ENCODE measurements around the gene WBP2.
A peak's percentile ranks its signal among the peaks of the same experiment; 100 is the strongest.

The WBP2 gene

DNA sequence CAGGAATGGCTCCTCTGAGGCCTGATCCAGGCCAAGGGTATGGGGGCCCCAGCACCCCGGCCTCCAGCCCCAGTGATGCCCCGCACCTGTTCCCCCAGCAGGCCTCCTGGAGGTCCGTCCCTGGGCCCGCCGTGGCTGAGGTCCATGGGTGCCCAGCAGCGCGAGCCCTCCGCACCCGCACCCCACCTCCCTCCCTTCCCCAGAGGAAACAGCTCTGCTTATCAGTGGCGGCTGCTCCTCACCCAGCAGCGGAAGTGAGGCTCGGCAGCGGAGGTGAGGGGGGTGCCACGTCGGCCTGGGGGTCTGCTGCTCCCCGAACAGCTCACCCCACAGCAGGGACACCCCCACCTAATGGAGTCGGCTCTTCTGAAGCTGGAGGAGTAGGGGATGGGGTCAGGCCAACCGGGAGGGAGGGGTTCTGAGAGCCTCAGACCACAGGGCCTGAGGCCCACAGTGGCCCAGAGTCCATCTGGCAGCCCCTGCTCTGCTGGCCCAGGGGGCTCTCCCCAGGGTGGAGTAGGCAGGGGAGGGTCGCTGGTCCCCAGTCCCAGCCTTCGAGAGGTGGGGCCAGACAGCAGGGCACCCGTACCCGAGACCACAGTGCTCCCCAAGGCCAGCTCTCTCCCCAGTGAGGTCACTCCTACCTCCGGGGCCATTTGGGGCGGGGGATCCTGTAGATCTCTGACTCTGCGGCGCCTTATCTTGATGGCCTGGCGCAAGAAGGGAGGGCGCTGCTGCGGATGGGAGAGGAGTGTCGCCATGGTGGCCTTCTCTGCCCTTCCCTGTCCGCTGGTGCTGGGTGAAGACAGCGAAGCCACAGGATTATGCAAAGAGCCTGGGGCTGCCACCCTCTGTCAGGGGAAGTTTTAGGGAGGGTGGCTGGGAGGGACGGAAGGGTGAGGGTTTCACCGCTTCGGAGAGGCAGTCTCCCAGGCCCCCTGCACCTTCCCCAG, 11.3 kb downstream of the WBP2 start, which contains the start of gene UNC13D:
Gene UNC13D, minus strand, starts transcription at position 828 of the 953 bp plus-strand sequence. Its CDS starts 67 bp downstream, at position 761.
- no peak for DNase-seq

DNA sequence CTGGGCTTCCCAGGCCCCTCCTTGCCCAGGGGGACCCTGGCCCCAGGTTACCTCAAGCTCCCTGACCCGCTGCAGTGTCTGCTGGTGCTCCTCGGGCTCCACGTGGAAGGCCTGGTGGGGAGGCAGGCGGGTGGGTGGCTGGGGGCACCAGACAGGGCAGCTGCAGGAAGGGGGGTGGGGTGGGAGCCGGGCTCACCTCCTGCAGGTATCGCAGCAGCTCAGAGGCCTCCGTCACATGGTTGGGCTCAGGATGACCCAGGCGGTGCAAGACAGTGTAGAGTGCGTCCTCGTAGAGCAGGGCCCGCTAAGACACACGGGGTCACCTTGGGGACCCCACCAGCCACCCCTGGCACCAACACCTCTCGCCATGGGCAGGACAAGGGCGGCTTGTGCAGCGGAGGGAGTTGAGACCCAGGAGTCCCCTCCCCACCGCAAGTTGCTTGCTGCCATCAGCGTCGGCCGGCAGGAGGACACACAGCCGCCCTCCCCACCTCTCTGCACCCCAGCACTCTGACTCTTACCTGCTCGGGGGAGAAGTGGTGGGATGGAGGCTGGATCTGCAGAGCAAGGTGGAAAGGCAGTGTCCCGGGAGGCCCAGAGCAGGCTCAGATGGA, 12.1 kb downstream of the WBP2 start:
- no peak for DNase-seq

DNA sequence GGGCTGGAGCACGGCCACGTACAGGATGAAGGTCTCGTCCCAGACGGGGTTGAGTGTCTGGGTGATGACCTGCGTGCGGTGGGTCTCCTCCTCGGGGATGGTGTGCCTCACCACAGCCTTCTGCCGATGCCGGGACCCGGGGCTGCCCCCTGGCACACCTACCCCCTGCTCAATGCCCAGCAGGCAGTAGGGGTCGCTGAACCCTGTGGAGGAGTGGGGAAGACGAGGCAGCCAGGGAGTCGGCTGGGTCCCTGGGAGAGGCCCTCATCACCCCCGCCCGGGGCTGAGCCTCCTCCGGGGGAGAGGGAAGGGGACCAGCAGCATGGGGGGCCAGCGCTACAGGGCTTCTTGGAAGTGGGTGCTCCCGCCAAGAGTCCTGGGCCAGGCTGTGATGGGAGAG, 12.7 kb downstream of the WBP2 start:
- DNase-seq = no peak

- DNase-seq = no peak
Observed at GRCh38 chr17:75840799-75841164, 14.4 kb downstream of the WBP2 start.

GRCh38 chr17:75839942-75840798, 15.0 kb downstream of the WBP2 start:
- DNase-seq = no peak

DNA sequence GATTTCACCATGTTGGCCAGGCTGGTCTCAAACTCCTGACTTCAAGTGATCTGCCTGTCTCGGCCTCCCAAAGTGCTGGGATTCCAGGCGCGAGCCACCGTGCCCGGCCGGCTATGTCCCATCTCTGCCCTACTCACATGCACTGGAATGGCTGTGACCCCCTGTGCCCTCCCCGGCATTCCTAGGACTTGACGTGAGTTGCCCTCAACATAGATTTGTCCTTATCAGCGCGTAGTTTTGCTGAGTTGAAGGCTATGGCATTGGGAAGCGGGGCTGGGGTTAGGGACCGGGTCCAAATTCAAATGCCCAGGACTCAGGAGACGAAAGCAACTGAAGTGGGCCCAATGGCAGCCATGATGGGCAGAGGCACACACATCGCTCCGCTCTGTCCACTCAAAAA, 16.7 kb downstream of the WBP2 start:
- no peak for DNase-seq

GRCh38 chr17:75837899-75838298, 17.2 kb downstream of the WBP2 start:
- no peak for DNase-seq

- DNase-seq = no peak
Observed at GRCh38 chr17:75836605-75837004, 18.5 kb downstream of the WBP2 start.

DNA sequence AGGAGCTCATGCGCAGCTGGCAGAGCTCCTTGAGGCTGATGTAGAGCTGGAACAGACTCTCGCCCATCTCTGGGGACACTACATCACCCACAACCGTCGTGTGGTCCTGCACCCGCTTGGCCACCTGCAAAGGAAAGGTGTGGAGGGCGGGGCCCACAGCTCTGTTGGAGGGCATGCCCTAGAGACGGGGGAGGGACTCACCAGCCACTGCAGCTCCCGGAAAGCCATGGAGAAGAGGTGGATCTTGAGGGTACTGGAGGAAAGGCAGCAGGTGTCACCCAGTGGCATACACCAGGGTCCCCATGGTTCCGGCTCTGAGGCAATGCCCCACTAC, 19.5 kb downstream of the WBP2 start:
- DNase-seq = no peak

DNA sequence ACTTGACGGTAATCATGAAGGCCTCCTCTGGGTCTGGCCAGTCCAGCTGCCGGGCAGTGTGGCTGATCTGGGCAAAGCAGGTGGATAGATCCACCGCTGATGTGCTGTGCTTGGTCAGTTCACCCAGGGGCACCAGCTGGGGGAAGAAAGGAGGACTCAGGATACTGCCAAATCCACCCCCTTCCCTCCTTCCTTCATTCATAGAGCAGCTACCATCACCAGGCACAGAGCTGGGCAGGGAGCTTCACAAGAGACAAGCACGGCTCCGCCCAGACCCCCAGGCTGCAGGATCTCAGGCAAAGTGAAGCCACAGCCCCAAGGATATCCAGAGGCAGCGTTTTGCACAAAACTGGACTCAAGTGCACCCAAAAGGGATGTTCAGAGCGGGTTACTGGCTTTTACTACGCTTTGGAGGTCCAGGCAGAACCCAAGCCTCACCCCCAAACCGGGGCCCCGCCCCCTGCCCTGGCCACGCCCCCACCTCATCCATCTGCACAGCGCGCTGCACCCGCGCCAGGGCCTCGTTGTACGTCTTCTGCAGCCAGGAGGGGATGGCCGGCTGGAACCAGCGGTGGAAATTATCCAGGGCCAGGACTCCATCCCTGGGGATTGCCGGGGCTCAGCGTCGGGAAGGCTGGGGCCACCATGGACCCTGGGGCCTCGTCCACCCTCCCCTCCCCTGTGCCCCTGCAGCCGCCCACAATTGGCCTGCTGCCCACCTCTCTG, 20.0 kb downstream of the WBP2 start:
- DNase-seq = no peak

DNA sequence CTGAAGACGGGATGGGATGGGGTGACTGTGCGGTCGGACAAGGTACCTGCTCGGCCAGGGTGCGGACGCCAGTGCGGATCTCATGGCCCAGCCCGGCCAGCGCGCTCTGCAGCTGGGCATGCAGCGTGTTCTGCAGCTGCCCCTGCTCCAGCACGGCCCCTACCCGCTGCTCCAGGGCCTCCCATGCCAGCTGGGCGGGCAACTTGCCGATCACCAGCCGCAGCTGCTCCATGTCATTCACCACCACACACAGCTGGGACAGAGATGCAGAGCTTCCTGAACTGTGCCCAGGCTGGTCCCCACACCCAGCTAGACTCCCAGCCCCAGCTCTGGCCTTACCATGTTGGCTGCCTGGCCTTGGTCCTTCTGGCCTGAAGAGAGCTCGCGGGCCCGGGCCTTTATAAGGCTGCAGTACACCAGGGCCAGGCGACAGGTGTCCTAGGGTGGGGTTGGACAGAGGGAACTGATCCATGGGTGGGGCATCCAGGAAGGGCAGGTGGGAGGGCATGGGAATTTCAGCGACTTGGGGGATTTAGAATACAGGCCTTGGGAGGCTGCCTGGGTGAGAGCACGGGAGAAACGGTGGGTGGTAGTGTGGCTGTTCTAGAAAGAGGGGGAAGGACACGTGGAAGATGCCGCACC, 20.7 kb downstream of the WBP2 start:
- DNase-seq = peak; percentile 27

- DNase-seq = no peak
Observed at GRCh38 chr17:75832652-75833400, 22.3 kb downstream of the WBP2 start.

GRCh38 chr17:75832164-75832651, 22.9 kb downstream of the WBP2 start:
- no peak for DNase-seq

GRCh38 chr17:75831032-75831571, 24.0 kb downstream of the WBP2 start:
- no peak for DNase-seq

DNA sequence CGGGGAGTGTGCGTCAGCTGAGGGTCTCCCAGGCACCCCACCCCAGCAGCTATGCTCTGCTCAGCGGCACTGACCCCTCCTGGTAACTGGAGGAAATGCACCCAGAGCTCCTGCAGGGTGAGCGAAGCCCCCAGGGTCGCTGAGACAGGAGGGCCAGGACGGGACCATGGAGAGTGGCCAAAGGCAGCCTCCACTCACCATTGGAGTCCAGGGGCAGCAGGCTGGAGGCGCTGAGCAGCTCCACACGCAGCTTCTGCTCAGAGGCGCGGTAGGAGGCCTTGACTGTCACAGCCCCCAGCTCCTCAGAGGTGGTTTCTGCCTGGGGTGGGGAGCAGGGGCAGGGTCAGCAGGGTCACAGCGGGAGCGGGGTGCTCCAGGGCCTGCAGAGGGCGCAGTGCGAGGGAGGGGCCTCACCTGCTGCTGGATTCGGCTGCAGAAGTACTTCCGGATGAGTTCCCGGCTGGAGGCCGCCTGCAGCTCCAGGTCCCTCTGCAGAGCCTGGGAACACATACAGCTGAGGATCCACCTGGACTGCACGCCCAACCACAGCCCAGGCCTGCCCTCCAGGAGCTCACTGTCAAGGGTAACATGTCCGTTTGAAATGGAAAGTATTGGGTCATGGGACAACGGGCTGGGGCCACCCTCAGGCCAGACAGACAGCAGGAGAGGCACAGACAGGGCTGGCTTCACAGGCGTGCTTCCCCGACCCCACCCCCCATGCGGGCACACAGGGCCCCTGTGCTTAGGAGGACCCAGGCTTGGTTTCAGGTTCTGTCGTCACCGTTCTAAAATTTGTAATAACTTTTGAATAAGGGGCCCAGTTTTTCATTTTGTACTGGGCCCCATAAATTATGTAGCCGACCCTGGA, 24.7 kb downstream of the WBP2 start:
- peak; percentile 11 for DNase-seq

- no peak for DNase-seq
Observed at GRCh38 chr17:75829747-75830146, 25.4 kb downstream of the WBP2 start.

DNA sequence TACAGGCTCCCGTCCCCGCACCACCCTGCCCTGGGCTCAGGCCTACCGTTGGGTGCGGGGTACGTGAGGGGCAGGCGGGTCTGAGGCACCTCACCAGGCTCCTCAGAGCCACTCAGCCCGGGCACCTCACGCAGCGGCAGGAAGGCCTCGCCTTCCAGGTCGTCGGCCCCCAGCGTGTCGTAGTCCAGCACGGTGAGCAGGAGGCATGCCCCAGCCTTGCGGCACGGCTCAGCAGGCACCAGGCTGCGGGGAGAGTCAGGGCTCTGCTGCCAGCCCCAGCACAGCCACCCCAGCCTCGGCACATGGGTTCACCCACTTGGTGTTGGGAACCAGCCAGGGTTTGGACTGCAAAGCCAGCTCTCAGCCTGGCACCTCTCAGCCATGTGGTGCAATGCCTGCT, 26.4 kb downstream of the WBP2 start:
- no peak for DNase-seq

DNA sequence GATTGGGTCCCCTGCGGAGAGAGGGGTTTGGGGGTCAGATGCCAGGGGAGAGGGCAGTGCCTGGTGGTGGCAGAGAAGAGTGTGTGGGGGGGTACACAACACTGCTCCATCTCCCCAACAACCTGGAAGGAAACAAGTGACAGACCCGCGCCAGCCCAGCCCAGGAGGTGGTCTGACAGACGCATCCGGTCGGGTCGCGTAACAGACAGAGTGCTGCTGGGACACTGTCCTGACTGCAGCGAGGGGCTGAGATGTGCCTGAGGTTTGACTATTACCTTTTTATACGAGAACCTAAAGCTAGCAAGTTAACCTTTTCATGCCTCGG, 27.1 kb downstream of the WBP2 start:
- DNase-seq = peak; percentile 43

GRCh38 chr17:75827308-75828075, 27.6 kb downstream of the WBP2 start:
- peak; percentile 82 for DNase-seq
